DMS153 (cell line): ENCODE results near the gene FRG2C.
"Not testable (repeated sequence)": the region's sequence is repeated elsewhere in the genome, so short reads cannot be mapped to it uniquely, and the experiment has no call there.

Source experiments
- DNase-seq: peaks from one replicate; lab custom pipeline; 2025; lab: John Stamatoyannopoulos, UW

Gene FRG2C

DNA sequence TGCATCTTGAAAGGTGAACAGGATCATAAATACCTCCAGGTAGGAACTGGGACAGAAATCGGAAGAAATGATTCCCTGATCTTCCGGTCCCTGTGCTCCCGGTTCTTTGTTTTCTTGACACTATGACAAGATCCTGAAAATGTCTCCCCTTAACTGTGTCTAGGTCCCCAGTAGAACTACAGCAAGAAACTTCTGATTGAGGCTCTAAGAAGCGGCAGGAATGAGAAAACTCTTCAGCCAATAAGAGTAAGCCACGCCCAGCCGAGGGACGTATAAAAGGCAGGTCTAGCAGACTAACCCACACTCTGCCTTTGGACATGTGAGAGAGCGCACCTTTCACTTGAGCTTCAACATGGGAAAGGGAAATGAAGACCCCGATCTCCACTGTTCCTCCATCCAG is at the start of gene FRG2C:
Gene FRG2C (plus strand): TSS at position 301 of the 400 bp plus-strand sequence. CDS start 52 bp downstream, at position 353.
- not testable (repeated sequence) for DNase-seq

GRCh38 chr3:75618666-75619305 is 45.3 kb upstream of the FRG2C start:
- DNase-seq = not testable (repeated sequence)

GRCh38 chr3:75619481-75620031 is 44.6 kb upstream of the FRG2C start:
- not testable (repeated sequence) for DNase-seq

DNA sequence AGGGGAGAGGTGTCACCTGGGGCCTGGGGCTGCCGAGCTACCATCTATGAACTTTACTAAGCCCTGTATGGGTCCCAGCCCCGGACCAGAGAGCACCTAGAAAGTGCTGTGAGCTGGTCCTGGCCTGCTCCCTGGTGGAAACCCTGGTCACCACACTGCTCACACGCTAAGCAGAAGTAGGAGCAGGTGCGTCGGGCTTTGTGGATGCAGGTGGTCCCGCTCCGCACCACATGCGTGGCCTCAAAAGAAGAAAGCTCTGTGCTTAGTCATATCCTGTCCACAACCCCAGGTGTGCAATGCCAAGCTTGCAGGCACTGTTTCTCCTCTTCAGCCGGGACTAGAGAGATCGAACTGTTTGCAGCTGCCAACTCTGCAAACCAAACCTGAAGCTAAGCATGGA is 42.4 kb upstream of the FRG2C start:
- peak; percentile 16 for DNase-seq

- not testable (repeated sequence) for DNase-seq
Measured at GRCh38 chr3:75623656-75624055, 40.5 kb upstream of the FRG2C start.

DNA sequence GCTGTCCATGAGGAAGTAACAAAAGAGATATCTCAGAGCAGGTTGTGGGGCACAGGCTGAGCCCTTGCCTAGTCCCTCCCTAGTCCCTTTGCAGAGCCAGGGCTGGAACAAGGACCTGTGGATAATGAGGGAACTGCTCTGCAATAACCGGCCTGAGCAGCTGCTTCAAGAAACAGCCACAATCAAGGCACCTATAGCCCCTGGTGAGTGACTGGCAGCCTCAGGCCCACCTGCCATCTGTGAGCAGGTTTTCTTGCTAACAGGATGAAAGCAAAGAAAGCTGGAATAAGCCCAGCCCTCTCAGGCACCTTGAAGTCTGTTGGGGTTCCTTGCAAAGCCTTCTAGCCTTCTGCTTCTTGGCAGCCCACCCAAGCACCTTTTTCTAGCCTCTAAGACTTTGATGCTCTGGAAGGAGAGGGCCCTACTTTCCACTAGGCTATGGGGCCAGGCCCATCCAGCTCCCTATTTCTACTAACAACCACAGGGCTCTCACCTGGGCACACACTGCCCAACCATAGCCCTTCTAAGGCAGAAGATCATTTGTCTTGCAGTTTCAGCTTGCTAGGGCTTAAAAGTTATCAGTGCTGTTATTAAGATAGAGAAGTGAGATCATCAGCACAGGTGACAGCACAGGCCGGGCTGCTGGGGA is 33.1 kb upstream of the FRG2C start:
- not testable (repeated sequence) for DNase-seq

DNA sequence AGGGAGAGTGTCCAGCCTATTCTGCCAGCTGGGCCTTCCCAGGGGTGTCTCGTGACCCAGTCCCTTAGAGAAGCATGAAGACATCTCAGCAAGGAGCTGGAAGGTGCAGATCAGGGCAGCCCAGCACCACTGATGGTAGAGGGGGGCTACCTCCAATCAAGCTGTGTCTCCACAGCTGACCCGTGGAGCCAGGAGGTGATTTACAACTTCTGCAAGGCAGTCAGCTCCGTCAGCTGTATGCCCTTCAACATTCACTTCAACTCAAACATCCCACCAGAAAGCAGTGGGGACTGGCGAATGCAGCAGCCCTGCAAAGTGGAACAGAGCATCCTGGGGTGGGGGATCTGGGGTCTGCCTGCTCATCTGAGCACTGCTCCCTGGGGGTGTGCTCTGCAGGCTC is 32.6 kb upstream of the FRG2C start:
- DNase-seq = no peak

GRCh38 chr3:75638947-75639346 is 25.2 kb upstream of the FRG2C start:
- DNase-seq = not testable (repeated sequence)

DNA sequence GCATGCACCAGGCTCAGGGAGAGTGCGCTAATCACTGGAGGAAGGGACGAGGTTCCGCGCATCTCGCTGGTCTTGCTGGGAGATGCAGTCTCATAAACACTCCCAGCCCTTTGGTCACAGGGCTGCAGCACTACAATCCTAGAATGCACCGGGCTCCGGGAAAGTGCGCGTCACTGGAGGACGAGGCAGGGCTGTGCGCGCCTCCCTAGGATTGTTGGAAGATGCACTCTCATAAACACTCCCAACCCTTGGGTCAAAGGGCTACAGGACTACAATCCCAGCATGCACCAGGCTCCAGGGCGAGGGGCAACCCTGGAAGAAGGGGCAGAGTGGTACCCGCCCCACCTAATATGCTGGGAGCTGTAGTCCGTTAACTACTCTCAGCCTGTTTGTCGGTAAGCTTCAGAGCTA is 23.0 kb upstream of the FRG2C start:
- DNase-seq = not testable (repeated sequence)

- DNase-seq = not testable (repeated sequence)
Measured at GRCh38 chr3:75643031-75643800, 20.9 kb upstream of the FRG2C start.

DNA sequence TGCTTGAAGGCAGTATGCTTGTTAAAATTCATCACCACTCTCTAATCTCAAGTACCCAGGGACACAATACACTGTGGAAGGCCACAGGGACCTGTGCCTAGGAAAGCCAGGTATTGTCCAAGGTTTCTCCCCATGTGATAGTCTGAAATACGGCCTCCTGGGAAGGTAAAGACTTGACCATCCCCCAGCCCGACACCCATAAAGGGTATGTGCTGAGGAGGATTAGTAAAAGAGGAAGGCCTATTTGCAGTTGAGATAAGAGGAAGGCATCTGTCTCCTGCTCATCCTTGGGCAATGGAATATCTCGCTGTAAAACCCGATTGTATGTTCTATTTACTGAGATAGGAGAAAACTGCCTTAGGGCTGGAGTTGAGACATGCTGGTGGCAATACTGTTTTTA is 18.6 kb upstream of the FRG2C start:
- DNase-seq = not testable (repeated sequence)

DNA sequence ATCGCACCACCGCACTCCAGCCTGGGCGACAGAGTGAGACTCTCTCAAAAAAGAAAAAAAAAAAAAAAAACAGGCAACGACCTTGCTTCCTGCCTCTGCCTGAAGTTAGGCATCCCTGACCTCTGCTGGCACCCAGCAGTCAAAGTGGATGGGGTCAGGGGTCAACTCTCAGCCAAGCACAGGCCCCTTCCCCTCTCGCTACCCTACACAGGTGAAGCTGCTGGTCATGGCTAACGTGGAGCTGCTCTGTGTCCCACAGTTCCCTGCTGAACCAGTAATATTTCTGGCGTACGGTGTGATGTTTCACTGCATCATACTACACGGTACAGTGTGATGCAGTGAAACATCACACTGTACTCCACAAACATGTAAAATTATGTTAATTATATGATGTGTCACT is 13.9 kb upstream of the FRG2C start:
- DNase-seq = no peak

DNA sequence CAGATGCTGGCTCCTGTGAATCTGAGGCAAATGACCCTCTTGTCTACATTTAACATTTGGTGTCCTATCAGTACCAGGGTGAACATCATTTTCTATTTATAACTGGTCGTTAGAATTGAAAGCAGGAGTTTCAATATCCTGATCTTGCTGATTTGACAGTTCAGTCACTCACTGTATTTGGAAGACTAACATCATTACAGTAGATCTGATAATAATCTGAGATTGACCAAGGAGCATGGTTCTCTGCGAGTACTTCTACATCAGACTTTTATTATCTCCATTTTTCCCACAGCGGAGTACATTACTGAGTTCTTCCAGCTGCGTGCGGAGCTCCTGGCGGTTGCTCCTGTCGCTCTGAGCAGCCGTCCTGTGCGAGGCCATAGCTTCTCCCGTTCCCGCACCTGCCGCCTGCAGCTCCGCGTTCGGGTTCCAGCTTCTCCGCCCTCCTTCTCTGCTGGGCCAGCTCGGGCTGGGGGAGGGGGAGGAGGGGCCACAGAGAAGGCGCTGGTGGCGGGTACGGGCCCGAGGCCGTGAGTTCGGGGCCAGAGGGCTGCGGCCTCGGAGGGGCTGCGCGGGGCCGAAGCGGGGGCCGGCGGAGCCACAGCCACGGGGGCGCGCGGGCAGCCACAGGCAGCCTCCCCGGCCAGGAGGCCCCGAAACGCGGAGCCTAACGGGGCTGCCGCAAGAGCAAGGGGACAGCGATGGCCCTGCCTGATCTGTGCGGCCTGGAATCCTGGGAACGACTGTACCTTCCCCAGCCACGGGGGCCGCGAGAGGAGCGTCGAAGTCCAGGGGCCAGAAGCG is 8.8 kb upstream of the FRG2C start:
- not testable (repeated sequence) for DNase-seq

- DNase-seq = not testable (repeated sequence)
Measured at GRCh38 chr3:75655956-75656355, 8.2 kb upstream of the FRG2C start.

GRCh38 chr3:75658411-75659107 is 5.6 kb upstream of the FRG2C start:
- DNase-seq = not testable (repeated sequence)

DNA sequence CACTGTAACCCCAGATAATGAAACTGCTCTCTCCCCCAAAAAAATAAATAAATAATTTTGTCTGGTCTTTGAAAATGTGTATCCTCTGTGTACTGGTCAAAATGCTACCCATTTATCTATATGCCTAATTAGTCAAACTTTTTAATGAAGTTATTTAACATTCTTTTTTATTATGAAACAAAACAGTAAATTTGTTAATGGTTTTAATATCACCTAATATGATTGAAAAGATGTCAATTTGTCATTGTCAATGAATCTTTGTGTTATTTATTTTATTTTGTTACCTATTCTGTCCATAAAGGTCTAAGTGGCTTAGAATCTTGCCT is 5.1 kb upstream of the FRG2C start:
- DNase-seq = not testable (repeated sequence)

DNA sequence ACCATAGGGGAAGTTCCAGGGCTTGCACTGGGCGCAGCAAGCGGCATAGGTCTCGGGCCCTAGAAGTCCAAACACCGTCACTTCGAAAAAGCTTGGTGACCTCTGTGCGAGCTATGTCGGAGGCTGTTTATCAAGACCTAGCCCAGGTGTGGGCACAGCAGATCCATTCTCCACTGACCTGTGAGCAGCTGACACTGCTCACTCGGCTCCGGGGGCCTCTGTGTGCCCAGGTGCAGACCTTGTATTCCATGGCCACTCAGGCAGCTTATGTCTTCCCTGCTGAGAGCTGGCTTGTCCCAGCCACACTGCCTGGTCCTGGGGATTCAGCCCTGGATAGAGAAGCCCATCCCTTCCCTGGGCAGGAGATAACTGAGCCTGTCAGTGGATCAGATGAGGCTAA is 1.5 kb downstream of the FRG2C start:
- DNase-seq = not testable (repeated sequence)

GRCh38 chr3:75667757-75668701 is 3.9 kb downstream of the FRG2C start:
- DNase-seq = not testable (repeated sequence)

GRCh38 chr3:75668759-75669347 is 4.7 kb downstream of the FRG2C start:
- DNase-seq = not testable (repeated sequence)
